ENCODE measurements around the gene IQCE.

IQCE gene

GRCh38 chr7:2654059-2654458, 95.3 kb downstream of the IQCE start:
- TF ChIP-seq ARNTL (CRISPR knock-in tag; IDR thresholded peaks at IDR 0.05; ENCODE audit: borderline replicate concordance, low read depth): no peak
- TF ChIP-seq GLIS3 (CRISPR knock-in tag; IDR thresholded peaks at IDR 0.05): no peak
- no peak for TF ChIP-seq ZNF8 (CRISPR knock-in tag; IDR thresholded peaks at IDR 0.05)
- TF ChIP-seq ZFP3 (CRISPR knock-in tag; IDR thresholded peaks at IDR 0.05): no peak
- no peak for TF ChIP-seq PPARA (CRISPR knock-in tag; IDR thresholded peaks at IDR 0.05; ENCODE audit: borderline replicate concordance)
- no peak for TF ChIP-seq RARB (CRISPR knock-in tag; IDR thresholded peaks at IDR 0.05)
- TF ChIP-seq TOX (CRISPR knock-in tag; IDR thresholded peaks at IDR 0.05; ENCODE audit: borderline replicate concordance): no peak
- TF ChIP-seq ZFP30 (CRISPR knock-in tag; IDR thresholded peaks at IDR 0.05): no peak
- TF ChIP-seq CSRNP3 (CRISPR knock-in tag; IDR thresholded peaks at IDR 0.05): no peak
- TF ChIP-seq ZNF70 (CRISPR knock-in tag; IDR thresholded peaks at IDR 0.05): no peak
- no peak for TF ChIP-seq TSHZ2 (CRISPR knock-in tag; IDR thresholded peaks at IDR 0.05)
- no peak for ATAC-seq

- ATAC-seq: no peak
- no peak for TF ChIP-seq ZNF565 (CRISPR knock-in tag; conservative IDR thresholded peaks at IDR 0.05; ENCODE audit: low read depth)
- no peak for TF ChIP-seq CSRNP3 (CRISPR knock-in tag; IDR thresholded peaks at IDR 0.05)
- TF ChIP-seq ZFP30 (CRISPR knock-in tag; IDR thresholded peaks at IDR 0.05): no peak
- no peak for TF ChIP-seq ARNTL (CRISPR knock-in tag; IDR thresholded peaks at IDR 0.05; ENCODE audit: borderline replicate concordance, low read depth)
- no peak for TF ChIP-seq GLIS3 (CRISPR knock-in tag; IDR thresholded peaks at IDR 0.05)
- TF ChIP-seq PPARA (CRISPR knock-in tag; IDR thresholded peaks at IDR 0.05; ENCODE audit: borderline replicate concordance): no peak
- no peak for TF ChIP-seq TSHZ2 (CRISPR knock-in tag; IDR thresholded peaks at IDR 0.05)
- no peak for TF ChIP-seq CSDC2 (CRISPR knock-in tag; IDR thresholded peaks at IDR 0.05)
- TF ChIP-seq ZC3H10 (CRISPR knock-in tag; IDR thresholded peaks at IDR 0.05): no peak
- TF ChIP-seq PATZ1 (CRISPR knock-in tag; IDR thresholded peaks at IDR 0.05; ENCODE audit: borderline replicate concordance): no peak
- TF ChIP-seq OSR1 (CRISPR knock-in tag; IDR thresholded peaks at IDR 0.05): no peak
- no peak for TF ChIP-seq SNAI2 (CRISPR knock-in tag; IDR thresholded peaks at IDR 0.05)
- TF ChIP-seq ZFP3 (CRISPR knock-in tag; IDR thresholded peaks at IDR 0.05): no peak
- TF ChIP-seq TCF4 (CRISPR knock-in tag; IDR thresholded peaks at IDR 0.05; ENCODE audit: borderline replicate concordance): no peak
- no peak for TF ChIP-seq TOX (CRISPR knock-in tag; IDR thresholded peaks at IDR 0.05; ENCODE audit: borderline replicate concordance)
- no peak for TF ChIP-seq ZNF8 (CRISPR knock-in tag; IDR thresholded peaks at IDR 0.05)
- no peak for TF ChIP-seq ZNF70 (CRISPR knock-in tag; IDR thresholded peaks at IDR 0.05)
- TF ChIP-seq RARB (CRISPR knock-in tag; IDR thresholded peaks at IDR 0.05): no peak
Observed at GRCh38 chr7:2655870-2656614, 97.3 kb downstream of the IQCE start.
